ENCODE data around the gene PTOV1. TPM values are rescaled to one million over a fixed set of nuclear protein-coding genes. Genes with fewer than 3 reads are reported as not detected.

PTOV1 gene
- total and polyA plus RNA-seq, 2 of the 4 experiments (the other 2 are of a cell fraction), result 34.4 to 107 TPM

DNA sequence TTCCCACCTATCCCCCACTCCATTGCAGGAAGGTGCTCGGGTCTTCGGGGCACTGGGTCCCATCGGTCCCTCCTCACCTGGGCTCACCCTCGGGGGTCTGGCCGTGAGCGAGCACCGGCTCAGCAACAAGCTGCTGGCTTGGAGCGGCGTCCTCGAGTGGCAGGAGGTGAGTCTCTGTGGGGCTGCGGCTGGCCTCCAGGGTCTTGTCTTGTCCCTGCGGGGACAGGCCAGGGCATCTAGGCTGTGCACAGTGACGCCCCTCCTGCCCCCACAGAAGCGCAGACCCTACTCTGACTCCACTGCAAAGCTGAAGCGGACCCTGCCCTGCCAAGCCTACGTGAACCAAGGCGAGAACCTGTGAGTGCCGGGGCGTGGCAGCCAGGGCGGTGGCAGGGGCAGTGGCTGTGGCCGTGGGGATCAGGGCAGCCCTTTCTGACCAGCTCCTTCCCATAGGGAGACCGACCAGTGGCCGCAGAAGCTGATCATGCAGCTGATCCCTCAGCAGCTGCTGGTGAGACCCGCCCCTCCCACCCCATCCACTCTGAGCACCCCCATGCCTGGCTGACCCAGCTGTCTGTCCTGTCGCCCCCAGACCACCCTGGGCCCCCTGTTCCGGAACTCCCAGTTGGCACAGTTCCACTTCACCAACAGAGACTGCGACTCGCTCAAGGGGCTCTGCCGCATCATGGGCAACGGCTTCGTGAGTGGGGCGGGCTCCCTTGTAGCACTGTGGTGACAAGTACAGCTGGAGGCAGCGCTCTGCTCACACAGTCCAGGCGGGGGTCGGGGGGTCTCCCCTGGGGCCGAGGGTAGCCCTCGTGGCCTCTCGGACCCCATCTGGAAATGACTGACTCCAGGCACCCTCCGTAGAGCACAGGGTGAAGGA, 3.7 kb downstream of the PTOV1 start:
- H2AK9ac ChIP-seq (replicated peaks; ENCODE audit: low read depth, low read length, poor library complexity), result no peak overlapping the region
- H3K9me1 ChIP-seq (ENCODE audit: insufficient read depth, low read length), result peaks cover 10% of the 10 kb centered on the region
- no peak overlapping the region for H3K9ac ChIP-seq (ENCODE audit: low read depth, low read length)
- no TSS peak for BruUV-seq (replicated peaks)
- peaks cover 52% of the 10 kb centered on the region for H3K36me3 ChIP-seq (ENCODE audit: control insufficient read depth, insufficient read depth, low read length)
- no peak overlapping the region for H2AFZ ChIP-seq (replicated peaks; ENCODE audit: low read length, poor library complexity)
- no peak overlapping the region for H3K4ac ChIP-seq (ENCODE audit: low read depth, low read length)
- no peak overlapping the region for H3K14ac ChIP-seq (replicated peaks; ENCODE audit: low read depth, low read length)
- DNase-seq (no peak), ATAC-seq (ENCODE audit: low read depth) (no peak)
- peaks cover 10 to 73% of the 10 kb centered on the region in 2 experiments for H3K79me1 ChIP-seq (ENCODE audit: low read depth in 1 of 2, low read length in 2 of 2)
- no peak overlapping the region for H3K4me3 ChIP-seq (ENCODE audit: insufficient read depth, low read depth, low read length)
- intact Hi-C loops (cut with micrococcal nuclease), result no loop called here
- CTCF ChIA-PET, result no interaction called here
- no peak overlapping the region for H3K18ac ChIP-seq (ENCODE audit: low read depth, low read length)
- TF ChIP-seq CEBPB (IDR thresholded peaks at IDR 0.05; ENCODE audit: low read depth, low read length) (no peak), RCOR1 (IDR thresholded peaks at IDR 0.05; ENCODE audit: insufficient replicate concordance, low read length) (no peak)
- H4K20me1 ChIP-seq (ENCODE audit: insufficient read depth, low read length), result peaks cover 72% of the 10 kb centered on the region
- dilution Hi-C loops (cut with HindIII; ENCODE audit: low sequenced_read_pairs, unreplicated experiment), result no loop called here
- in situ Hi-C loops (cut with MboI; ENCODE audit: low sequenced_read_pairs), result loop anchor here (10.0 kb wide), 1 partner anchor 170 kb away; the partner anchor contains the start of gene ADM5
- no peak overlapping the region for H4K5ac ChIP-seq (ENCODE audit: low read depth, low read length)
- no peak overlapping the region for H3K23ac ChIP-seq (ENCODE audit: low read depth, low read length)
- H3K27ac ChIP-seq (ENCODE audit: insufficient read depth, low read length), result no peak overlapping the region
- H3K56ac ChIP-seq (ENCODE audit: extremely low read depth, insufficient read depth, low read length), result no peak overlapping the region
- no peak overlapping the region for H3K4me2 ChIP-seq (ENCODE audit: low read depth, low read length)
- 95% methylated on average over 24 of the region's 39 CpGs; no CpG with 5 or more reads in 1 of the 2 experiments for WGBS, 2 experiments (ENCODE audit: extremely low coverage in 2 of 2, insufficient read length in 1 of 2)
- H2BK120ac ChIP-seq (ENCODE audit: low read depth, low read length), result no peak overlapping the region
- H3K4me1 ChIP-seq (ENCODE audit: control insufficient read depth, insufficient read depth, low read length), result peaks cover 19% of the 10 kb centered on the region
- H2BK20ac ChIP-seq (ENCODE audit: low read depth, low read length), result no peak overlapping the region
- no peak overlapping the region for H2AK5ac ChIP-seq (ENCODE audit: low read depth, low read length)
- no peak overlapping the region for H2BK15ac ChIP-seq (ENCODE audit: low read depth, low read length)
- H3K9me3 ChIP-seq (ENCODE audit: control insufficient read depth, insufficient read depth, low read length), result no peaks in the 10 kb centered on the region
- H4K91ac ChIP-seq (ENCODE audit: insufficient read depth, low read depth, low read length), result no peak overlapping the region
- H3K27me3 ChIP-seq (ENCODE audit: control insufficient read depth, insufficient read depth, low read length), result no peaks in the 10 kb centered on the region
- no peak overlapping the region for H2BK5ac ChIP-seq (ENCODE audit: low read depth, low read length, poor library complexity, severe bottlenecking)
- no peak overlapping the region for H4K8ac ChIP-seq (ENCODE audit: low read depth in 2 of 2, low read length in 2 of 2)
- POLR2A ChIA-PET (ENCODE audit: unreplicated experiment), result interaction anchor here (0.5 kb wide), 1 partner anchor 36 kb away, joined by 5 read pairs; no protein-coding TSS in a partner anchor
